GM19238 (cell line): ENCODE measurements around the gene HSPBP1.

ENCODE experiments used
- DNase-seq: peaks from one replicate; pipeline ENCODE4 v3.0.0; 2011; ENCODE audit warnings: low spot score; ENCODE audit not compliant: insufficient read length

The HSPBP1 gene

DNA sequence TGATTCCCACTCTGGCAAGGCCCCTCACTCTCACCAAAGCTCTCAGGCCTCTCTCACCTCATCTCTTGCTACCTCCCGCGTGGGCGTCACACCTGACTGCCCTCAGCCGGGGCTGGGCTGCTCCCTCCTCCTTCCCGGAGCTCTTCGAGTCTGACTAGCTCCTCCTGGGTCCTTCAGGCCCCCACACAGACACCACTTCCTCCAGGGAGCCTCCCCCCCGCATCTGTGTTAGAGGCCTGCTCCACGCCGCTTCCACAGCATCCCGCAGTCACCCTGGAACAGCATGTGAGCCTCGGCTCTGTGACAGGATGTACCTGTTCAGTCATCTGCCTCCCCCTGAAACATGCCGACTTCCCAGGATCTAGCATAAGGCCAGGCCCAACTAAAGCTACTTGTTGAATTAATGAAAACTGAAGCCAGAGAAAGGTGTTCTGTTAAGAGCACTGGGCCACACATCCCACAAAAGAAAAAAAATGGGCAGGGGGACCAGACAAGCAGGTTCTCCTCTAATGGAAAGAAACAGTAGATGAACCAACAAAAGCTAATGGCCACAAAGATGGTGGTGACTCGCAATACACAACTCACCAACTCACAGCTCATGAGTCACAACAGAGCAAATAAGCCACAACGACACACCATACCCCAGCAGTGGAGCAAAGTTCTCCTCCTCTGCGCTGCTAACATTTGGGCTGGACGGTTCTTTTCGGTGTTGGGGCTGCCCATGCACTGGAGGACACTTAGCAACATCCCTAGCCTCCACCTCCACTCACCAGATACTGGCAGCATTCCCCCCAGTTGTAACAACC, 24.1 kb downstream of the HSPBP1 start:
- DNase-seq, result peak; percentile 60

DNA sequence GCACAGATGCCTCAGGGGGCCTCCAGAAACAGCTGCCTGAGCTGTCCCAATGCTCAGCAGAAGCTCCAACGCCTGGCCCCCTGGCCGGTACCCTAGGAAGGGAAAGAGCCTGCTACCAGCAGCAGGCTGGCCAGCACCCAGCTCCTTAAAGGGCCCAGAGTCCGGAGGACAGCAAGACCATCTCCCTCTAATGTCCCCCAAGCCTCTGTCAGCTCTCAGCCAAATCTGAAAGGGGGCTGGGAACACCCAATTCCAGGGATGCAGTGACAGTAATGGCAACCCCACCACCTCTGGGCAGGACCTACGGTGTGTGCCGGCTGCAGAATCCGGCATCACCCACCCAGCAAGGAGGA, 25.3 kb downstream of the HSPBP1 start:
- DNase-seq, result no peak

DNA sequence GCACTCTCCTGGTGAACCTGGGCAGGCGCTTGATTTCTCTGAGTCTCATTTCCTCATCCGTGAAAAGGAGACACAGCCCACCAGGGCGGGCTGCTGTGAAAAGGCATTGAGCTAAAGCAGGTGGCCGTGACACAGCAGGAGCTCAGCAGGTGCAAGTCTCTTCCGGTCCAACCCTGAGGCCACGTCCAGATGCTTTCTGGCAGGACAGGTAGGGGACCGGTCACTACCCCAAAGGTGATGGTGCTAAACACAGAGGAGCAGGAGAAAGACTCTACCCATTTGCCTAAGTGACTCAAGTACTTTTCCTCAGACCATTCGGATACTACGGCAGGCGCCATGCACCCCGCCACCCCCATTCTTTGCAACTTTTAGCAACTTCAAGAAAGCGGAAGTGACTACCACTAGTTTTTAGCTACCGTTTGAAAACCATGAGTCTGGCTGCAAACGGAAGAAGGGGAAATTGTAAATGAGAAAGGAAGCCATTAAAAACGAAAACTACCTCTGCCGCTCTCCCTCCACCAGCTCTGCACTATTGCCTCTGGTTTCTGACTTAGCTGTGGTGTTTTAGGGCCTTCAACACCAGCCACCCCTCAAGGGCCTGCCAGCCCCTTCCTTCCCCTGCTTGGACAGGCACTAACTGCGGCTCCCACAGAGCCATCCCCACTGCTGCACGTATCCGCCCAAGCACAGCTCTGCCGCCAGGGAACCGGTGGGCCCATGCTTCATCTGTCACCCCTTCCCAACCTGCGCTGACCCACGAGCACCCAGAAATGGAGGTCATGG, 25.9 kb downstream of the HSPBP1 start:
- peak; percentile 81 for DNase-seq

DNA sequence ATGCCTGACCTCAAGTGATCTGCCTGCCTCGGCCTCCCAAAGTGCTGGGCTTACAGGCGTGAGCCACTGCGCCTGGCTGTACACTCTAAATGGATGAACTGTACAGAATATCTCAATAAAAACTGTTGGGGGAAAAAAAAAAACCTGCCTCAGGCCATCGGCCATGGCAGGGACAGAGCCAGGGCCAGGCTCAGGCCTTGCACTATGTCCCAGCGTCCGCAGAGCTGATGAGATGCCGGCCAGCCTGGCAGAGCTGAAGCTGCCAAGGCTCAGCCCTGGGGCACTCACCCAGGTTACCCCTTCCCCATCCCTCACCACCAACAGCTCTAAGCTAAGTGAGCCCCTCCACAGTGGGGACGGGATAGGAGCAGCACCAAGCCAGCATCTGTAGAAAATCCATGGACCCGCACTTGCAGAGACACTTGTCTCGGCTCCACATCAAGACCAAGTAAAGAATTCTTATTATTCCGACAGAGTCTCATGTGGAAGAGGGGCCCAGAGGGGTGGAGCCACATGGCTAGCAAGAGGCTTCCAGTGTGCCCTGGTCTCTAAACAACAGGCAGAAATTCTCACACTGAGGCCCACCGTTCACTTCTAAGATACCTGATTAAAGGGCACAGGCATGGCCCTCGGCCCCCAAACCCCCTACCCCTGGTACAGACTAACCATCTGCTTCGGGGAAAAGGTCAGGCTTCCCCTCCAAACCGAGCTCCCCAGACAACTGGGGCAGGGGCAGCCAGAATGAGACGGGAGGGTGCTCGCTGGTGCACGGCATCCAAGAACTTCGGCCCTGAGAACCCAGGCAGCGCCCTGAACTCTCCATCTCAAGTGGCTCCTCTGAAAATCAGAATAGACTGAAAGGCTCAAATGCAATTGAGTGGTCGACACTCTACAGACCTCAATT, 26.9 kb downstream of the HSPBP1 start:
- no peak for DNase-seq

DNA sequence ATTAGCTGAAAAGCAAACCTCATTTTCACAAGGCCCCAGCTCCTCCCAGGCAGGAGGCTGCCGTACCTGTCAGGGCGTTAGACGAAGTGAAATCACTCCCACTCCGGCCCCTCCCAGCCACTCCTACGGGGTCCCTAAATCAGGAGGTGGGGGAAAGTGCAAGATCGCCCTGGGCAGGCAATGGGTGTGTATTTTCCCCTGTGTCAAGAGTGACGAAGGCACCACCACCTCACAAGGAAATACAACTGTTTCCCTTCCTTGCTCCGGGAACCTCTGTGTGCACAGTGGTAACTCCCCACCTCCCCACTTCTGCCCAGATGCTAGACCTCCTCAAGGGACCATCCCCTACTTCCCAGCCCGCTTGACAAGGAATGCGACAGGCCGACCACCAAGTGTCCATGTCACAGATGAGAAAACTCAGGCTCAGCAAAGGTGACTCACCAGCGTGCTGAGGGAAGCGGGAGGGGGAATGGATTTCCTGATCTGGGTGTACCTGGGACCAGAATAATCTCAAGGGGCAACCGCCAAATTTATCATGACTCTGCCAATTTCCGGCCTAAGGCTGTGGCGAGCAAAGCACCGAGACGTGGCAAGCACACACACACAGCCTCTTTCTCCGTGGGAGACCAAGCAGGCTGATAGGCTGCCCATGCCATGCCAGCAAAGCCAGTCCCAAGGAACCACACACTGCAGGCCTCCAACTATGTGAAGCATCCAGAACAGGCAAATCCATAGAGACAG, 28.4 kb downstream of the HSPBP1 start:
- no peak for DNase-seq

DNA sequence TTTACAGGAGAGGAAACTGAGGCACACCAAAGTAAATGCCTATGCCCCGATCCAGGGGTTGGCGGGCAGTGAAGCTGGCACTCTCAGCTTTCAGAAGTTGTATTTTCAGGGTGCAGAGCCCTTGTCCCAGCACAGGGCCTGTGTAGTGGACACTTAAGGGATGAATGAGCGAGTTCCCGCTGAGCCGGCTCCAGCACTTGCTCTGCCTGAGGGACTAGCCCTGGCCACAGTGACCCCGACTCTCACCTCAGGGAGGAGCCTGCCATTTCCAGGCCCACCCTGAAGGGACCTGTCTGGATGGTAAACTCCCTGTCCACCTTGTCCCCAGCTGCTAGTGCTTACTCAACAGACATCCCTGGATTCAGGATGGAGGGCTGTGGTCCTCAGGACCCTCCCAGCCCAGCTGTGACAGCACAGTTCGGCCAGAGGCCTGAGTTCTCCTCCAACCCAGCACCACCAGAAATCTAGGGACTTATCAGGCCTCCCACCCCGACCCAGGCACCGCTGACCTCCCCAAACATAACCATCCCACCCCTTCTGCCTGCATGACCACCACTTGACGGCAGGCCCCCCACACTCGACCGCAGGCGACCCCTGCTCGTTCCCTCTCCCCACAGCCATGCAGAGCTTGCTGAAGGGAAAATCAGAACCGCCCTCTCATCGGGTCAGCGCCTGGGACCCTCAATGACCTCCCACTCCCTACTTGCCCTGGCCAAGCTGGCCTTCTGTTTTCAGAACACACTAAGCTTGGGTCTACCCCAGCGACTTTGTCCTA, 29.5 kb downstream of the HSPBP1 start:
- no peak for DNase-seq

DNA sequence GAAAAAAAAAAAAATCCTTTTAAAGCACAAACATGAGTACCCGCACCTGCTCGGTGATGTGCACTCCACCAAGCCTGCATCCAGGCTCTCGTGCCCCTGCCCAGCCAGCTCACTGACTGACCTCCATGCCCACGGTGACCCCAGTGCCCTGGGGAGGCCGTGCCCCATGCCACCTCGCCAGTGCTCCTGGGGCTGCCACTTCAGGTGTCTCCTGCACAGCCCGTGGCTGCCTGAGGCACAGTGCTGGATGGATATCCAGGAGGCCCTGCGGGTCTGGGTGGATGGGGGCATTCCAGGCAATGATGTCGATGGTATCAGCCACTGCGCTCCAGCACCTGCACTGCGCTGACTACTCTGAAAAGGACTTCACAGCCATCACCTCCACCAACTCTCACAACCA, 30.1 kb downstream of the HSPBP1 start:
- DNase-seq, result no peak

DNA sequence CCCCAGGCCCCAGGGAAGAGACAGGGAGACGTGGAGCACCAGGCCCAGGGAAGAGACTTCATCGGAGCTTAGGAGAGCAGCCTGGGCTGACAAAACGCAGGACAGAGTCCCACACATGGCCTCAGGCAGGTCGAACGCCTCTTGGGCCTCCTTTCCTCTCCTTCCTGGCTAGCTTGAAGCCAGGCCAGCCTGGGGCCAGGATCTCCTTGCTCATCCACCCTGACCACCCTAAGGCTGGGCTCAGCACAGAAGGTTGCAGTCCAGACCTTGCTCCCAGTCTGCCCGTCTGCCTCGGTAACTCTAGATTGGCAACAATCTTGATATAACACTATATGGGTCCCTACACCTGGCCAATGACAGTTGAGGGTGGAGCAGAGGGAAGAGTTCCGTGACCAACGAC, 31.2 kb downstream of the HSPBP1 start:
- DNase-seq, result no peak

DNA sequence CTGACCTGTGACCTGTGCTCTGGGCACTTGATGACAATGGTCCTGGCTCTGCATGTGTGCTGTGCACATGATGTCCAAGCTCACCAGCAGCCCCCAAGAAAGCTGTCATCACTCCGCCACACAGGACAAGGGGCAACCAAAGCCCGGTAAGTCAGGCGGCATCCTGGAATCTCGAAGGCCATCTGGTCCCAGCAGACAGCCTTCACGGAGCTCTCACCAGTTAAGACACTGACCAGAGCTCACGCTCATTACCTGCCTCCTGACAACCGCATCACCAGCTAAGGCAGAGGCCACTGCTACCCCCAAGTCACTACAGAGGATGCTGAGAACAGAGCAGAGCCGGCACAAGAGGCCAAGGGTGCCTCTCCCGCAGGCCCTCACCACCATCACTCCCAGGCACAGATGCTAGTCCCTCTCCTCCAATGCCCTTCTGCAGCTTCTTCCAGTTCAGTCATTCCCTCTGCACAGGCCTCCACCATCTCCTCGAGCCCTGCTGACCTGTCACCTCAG, 31.7 kb downstream of the HSPBP1 start:
- no peak for DNase-seq

DNA sequence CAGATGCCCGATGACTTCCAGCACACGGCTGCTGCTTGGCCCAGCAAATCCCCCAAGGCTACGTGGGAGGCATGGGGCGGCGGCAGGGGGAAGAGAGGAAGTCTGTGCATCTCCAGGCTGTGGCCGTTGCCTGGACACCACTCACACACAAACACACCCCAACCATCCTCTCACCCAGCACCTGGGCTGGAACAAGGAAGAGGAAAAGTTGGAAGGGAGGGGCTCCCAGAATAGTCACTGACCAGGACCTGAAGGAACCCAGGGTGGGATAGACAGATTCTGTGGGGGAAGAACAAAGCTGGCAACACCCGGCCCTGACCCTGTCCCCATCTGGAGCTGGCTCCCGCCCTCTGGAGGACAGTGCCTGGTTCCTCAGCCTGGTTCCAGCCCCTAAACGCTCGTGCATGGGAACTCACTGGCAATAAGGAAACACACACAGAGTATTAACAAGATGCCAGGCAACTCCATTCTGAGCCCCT, 32.2 kb downstream of the HSPBP1 start:
- DNase-seq, result no peak

DNA sequence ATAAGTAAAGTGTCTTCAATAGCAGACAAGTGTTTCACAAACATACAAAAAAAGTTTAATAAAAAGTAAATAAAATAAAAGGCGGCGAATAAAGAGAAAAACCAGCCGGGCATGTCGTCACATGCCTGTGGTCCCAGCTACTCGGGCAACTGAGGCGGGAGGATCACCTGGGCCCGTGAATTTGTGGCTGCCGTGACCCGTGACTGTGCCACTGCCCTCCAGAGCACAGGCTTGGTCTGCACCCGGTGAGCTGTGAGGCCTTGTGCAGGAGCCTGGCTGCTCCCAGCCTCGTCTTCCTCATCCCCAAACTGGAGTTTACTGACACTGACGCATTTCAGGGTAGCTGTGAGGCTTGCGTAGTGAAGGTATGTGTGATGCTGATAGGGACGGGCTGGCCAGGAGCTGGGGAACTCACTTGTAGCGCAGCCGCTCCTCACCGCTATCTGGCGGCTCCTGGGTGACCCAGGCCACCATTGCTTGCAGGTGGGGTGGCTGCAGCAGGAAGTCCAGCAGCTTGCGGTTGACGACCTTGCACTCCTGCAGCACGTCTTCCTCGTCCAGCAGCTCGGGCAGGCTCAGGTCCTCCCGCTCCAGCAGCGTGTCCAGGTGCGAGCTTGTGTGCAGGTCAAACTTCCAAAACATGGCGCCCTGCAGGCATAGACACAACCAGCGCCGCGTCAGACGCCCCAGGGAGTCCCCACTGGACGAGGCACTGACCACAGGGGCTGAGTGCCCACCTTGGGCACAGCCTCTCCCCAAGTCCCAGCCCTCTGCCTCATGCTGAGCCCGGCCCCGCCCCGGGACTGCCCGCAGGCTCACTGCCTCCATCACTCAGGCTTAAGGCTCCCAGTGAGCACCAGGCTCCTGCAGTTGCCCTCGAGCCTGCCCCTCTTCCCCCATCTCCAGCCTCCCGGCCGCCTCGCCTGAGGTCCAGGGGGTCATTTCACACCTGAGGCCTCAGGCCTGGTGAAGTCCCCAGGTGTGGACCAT, 33.2 kb downstream of the HSPBP1 start:
- DNase-seq, result no peak

DNA sequence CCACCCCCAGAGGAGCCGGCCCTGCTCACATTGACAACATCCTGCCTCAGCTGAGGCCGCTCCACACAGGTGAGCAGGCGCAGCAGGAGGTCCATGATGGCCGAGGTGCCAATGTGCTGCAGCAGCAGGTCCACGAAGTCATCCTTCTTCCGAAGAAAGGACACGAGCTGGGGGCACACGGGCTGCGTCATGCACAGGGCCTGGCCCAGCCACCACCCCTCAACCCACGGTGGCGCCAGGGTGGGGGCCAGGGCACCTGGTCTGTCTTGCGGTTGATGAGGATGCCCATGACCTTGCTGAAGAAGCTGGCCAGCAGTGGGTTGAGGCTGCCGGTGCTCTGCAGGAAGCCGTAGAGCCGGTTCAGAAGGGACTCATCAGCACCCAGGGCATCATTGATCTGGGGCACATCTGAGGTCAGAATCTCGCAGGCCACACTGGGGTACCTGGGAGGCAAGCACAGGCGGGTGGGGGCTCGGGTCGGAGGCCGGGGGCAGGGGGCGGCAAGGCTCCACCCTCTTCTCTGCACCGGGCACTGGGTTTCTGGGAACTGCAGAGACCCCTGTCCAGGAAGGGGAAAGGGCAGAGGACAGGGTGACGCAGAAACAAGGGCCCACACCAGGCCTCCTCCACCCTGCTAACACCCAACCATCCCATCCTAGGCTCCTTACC, 34.5 kb downstream of the HSPBP1 start:
- DNase-seq, result no peak

DNA sequence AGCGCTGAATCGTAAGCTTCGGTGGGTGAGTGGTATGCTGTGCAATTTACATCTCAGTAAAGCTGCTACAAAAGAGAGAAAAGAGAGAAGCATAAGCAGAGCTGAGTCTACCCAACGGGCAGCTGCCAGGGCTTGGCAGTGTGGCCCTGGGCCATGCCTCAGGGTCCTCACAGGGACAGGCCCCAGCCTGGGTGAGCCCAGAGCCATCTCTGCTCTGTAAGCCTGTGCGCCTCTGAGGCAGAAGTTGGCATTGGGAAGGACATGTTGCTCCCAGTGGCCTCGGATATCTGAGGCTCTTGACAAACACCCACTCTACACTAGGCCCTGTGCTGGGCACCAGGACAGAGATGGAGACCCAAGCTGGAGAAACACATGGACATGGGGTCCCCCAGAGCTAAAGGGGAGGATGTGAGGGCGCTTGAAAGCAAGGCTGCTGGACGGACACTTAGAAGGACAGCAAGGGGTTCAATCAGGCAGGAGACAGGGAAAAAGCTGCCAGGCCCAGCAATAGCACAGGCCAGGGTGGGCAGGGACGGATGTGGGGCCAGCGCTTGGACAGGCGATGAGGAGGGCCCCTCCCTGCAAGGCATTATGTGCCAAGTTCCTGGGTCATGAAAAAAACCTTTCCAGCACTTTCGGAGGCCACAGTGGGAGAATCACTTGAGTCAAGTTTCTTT, 35.8 kb downstream of the HSPBP1 start:
- DNase-seq, result no peak

DNA sequence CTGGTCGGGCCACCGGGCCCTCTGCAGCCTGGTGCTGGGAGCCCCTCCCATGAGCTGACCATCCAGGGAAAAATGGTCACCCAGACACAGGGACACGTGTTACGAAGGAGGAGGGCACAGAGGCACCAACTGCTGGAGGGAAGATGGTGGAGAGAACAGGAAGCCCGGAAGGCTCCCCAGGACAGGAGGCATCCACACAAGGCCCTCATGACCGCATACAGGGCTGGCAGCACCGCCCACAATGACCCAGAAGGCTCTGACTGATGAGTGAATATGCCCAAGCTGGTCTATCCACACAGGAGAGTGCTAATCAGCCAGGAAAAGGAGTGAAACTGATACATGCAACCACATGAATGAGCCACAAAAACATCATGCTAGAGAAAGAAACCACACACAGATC, 37.4 kb downstream of the HSPBP1 start:
- DNase-seq, result no peak

DNA sequence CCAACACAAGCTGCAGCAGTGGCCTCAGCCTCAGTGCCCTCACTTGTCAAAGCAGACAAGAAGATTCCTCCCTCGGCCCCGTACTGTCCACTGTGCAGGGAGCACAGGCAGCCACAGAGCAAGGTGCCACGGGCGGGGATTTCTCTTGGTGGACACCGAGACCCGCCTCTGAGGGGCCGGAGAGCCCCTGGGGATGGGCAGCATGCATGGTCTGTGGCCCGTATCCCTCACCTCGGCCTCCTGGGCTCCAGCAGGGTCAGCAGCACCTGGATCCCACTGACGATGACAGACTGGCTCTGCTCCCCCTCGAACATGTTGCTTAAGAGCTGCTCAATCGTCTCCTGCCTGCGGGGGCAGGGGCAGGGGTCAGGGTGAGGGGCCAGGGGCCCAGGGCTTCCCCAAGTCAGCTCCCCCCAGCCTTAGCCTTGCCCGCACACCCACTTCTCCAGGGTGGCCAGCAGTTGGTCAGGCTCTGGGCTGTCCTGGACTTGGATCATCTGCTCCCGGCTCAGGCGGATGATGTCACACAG, 37.9 kb downstream of the HSPBP1 start:
- DNase-seq, result no peak

DNA sequence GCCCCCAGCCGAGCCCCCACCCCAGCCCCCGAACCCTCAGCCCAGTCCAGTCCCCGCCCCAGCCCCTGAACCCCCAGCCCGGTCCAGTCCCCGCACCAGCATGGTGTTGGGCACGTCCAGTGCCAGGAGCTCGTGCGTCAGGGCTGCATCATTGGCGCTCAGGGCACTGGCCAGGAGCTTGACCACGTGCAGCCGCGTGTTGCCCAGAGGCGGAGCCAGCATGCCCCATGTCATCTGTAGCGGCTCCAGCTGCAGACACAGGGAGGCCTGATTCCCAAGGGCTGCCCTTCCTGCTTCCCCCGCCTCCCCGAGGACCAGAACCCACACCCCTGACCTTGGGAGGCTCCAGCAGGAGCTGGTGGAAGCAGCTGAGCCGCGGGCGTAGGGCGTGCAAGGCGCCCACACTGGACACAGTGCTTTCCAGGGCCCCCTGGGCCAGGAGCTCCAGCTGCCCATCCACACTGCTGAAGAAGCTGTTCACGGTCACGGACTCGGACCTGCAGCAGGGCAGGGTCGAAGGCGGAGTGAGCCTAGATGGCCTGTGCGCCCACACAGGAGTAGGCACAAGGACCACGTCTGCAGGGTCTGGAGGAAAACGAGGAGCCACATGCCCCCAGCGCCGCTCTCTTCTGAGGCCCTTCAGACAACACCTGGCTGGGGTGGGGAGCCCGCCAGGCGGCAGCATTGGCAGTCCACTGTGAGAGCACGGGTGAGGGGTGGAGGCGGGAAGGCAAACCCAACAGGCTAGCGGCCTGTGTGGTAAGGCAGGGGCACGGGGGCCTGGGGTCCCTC, 38.6 kb downstream of the HSPBP1 start:
- DNase-seq, result no peak

DNA sequence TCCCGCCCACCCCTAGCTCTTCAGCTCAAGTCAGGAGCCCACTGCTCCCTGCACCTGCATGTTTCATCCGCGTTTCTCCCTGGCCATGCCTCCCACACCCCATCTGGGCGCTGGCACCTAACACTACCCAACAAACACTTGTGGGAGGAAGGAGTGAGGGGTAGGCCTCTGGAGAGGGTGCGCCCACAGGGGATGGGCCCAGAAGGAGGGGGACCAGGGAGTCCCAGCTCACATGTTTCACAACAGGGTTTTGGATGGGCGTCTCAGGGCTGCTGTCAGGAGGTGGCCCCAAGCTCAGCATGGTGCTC, 39.2 kb downstream of the HSPBP1 start:
- no peak for DNase-seq
